HG02970 (cell line): Measurements from ENCODE around the gene IL20.

Experiments
- ATAC-seq: cut with Tn5 transposase; IDR thresholded peaks from one replicate; pipeline ENCODE4 v1.9.1; 2021; ENCODE audit warnings: mild to moderate bottlenecking, moderate library complexity, moderate number of reproducible peaks; ENCODE audit not compliant: unreplicated experiment, low FRiP score

Gene IL20, protein sequence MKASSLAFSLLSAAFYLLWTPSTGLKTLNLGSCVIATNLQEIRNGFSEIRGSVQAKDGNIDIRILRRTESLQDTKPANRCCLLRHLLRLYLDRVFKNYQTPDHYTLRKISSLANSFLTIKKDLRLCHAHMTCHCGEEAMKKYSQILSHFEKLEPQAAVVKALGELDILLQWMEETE

DNA sequence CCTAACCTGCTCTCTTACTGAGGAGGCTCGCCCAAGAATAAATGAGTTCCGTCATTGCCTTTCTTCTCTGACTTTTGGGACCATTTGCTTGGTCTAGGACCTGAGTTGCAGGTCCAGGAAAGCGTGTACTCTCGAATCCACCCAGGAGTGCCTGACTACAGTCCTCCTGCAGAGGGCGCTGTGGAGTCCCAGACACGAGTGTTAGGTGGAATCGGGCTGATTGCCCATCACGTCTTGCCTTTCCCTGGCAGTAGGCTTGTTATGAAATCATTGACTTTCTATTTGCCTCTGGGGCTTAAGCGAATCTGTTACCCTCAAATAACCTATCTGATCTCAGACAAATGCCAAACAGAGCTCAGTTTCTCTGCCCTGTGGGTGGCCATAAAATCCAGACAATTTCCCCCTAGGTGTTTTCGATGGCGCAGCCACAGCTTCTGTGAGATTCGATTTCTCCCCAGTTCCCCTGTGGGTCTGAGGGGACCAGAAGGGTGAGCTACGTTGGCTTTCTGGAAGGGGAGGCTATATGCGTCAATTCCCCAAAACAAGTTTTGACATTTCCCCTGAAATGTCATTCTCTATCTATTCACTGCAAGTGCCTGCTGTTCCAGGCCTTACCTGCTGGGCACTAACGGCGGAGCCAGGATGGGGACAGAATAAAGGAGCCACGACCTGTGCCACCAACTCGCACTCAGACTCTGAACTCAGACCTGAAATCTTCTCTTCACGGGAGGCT lies at the start of gene IL20:
Gene IL20, plus strand, starts transcription at position 685 of the 733 bp plus-strand sequence. CDS start 230 bp downstream, outside the sequence.
- ATAC-seq: no peak

DNA sequence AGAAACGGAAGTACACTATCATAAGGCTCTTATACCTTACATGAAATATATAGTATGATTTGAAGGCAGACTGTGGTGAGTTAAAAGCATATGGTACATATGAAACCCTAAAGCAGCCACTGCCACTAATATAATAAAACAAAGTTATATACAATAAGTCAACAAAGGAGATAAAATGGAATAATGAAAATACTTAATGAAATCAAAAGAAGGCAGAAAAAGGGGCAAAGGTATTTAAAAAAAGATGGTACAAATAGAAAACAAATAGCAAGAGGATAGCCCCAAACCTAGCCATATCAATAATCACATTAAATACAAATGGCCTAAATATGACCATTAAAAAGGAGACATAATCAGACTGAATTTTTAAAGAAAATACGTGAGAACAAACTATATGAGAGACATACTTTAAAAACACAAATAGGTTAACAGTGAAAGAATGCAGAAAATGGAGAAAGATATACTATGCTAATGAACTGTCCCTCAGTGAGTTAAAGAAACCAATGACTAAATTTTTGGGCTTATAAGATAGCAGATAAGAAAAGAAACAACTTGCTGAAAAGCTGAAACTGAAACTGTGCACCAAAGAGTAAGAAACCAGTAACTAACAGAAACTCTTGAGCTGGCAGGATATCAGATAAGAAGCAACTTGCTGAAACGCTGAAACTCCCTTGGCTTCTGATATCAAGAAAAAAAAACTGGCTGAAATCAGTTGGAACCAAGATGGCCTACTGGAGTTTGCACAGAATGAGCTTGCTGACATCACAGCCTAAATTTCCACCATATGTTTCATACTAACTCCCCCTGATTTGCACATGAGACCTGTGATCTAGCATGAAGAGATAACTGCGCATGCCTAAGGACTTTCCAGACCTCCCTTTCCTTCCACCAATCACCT lies 48.8 kb upstream of the IL20 start:
- ATAC-seq: no peak

DNA sequence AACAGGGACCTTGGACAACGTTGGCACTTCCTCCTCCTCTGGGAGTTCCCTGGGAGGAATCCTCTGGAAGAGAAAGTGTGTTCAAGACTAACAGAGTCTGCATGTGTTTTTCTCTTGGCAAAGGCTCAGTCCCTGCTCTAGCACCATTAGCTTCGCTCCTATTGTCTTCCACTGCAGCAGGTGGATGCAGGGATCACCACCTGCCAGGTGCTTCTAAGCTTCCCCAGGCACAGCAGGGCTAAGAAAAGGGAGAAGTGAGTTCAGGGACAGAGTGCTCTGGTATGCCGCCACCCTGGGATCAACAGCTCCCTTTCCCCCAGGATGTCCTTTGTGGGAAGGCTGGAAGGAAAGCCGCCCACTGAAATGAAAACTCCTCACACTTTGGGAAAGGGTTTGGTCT lies 43.9 kb upstream of the IL20 start:
- ATAC-seq: no peak

DNA sequence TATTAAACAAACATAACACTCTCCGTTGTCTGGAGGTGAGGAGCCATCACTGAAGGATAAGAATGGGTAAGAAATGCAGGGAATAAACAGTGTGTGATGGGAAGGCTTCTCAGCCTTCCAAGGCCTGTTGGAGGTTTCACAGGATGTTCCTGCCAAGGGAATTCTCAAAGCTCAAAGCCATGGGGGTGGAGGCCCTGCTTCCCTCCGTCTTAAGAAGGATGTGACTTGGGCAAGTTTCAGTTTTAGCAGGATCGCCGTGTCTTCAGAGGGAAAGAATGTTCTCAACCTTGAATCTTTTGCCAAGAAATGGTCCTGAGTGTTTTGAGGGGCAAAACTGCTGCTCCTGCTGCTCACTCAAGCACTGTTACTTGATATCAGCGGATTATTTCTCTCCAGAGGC lies 41.7 kb upstream of the IL20 start:
- no peak for ATAC-seq

DNA sequence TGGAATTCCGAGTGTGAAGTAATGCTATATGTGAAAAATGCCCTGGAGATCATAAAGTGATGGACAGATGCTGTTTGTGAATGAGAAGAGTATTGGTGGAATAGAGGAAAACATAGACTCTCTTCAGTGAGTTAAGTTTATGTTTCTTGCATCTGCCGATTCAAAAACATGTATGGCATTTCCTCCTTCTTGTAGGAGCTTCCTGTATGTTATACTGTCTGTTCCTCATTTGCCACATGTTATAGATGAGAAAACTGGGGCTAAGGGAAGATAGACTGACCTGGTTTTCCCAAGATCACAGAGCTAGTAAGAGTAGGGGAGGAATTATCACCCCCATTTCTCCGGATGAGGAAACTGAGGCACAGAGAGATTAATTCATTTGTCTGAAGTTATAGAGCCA lies 41.1 kb upstream of the IL20 start:
- no peak for ATAC-seq

DNA sequence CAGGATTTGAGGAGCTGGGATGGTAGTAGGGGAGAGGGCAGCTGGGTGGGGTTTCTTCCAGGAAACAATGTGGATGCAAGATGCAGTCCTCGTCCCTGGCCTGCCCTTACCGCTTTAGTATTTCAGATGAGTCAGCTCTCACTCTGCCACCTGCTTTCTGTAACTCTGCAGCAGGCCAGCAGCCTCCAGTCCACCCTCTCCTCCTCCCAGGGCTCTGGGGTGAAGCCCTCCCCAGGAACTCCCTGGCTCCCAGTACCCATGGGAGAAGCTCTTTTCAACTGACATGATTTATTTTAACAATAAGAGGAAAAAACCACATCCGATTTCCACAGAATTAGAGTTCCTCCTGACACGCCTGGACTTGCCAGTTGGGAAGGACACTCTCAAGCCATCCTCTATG lies 39.0 kb upstream of the IL20 start:
- ATAC-seq: no peak

DNA sequence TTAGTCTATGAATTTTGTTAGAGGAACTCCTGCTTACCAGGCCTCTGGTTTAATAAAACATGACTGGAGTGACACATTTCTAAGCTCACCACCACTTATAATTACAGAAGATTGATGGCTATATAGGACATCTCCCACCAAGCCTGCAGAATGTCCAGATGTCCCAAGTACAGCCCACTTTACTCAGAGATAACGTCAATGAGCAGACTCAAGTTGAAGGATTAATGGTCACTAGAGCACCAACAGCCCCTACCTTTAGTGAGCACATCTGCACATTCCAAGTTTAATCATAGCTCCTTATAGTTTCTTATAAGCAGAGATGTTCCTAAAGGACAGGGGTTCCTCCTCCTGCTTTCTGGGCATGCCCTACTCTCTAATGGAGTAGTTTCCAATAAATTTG lies 37.4 kb upstream of the IL20 start:
- ATAC-seq: no peak

DNA sequence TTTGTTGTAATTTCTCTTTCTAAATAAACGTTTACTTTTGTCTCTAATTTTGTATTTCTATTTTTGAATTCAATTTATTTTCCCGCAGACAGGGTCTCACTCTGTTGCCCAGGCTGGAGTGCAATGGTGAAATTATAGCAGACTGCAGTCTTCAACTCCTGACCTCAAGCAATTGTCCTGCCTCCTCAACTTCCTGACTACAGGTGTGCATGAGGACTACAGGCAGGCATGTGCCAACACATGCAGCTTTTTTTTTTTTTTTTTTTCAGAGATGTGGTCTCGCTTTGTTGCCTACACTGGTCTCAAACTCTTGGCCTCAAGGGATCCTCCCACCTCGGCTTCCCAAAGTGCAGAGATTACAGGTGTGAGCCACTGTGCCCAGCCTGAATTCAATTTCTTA lies 36.7 kb upstream of the IL20 start:
- ATAC-seq: no peak

DNA sequence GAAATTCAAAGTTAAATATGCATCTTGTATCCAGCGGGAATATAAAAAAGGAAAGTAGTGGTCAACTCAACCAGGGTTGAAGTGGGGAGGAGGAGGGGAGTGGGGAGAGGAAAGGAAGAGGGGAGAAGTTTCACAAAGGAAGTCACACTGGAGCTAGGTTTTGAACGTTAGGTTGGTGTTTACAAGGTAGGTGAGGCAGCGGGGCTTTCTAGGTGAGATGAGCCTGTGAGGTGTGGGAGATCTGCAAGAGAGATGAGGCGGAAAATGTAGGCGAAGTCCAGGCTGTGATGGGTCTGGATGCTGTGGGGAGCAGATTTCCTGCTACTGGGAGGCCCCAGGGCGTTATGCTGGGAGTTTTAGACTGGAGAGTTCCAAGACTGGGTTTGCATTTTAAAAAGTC lies 36.1 kb upstream of the IL20 start:
- no peak for ATAC-seq

DNA sequence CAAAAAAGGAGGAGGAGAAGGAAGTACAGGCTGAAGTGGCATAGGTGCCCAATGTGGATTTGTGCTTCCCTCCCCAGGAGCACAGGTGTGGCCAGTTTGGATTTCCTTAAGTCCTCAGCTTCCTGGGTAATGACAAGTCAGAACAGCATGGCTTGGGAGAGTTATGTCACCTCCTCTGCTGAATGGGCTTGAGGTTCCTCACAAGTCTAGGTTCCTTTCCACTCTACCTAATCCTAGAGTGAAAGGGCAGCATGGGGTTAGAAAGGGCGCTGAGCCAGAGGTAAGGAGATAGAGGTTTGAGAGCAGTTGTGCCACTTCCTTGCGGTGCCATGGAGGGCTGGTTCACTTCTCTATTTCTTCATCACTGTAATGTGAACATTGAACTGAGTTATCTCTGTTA lies 35.5 kb upstream of the IL20 start:
- no peak for ATAC-seq

DNA sequence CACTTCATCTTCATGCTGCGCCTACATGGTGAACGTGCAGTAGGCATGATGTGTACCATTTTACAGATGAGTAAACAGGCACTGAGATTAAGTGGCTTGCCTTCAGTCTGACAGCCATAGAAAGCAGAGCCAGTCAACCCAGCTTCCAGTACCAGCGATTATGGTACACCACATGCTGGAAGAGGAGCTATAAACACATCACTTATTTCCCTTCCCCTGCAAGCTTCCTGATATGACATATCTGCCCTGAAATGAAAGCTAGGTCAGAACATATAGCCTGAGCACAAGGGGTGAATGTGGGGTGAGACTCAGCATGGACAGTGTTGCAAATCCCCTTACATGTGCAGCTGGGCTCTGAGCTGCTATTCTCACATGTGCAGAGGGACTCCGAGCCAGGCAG lies 33.8 kb upstream of the IL20 start:
- ATAC-seq: no peak

DNA sequence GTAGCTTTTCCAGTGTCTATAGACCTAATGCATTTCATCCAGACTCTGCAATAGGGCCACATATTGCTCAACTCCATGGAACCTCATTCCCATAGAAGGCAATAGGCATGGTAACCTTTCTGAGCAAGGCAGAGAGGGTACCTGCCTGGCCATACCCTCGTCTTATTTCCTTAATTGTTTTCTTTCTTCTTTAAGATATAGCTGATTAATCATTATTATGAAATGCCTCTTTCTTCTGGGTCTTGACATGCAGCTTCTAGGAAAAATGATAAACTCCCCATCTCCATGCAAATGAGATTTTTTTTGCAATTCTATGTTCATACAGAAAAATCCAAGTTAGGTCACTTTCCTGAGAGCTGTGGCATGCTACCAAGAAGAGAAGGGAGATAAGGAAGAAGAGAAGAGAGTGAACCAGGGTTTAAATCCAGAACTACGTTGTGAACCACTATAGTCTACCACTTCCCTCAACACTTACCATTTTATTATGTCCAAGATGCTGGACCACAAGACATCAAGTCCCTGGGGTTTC lies 33.0 kb upstream of the IL20 start:
- ATAC-seq: no peak

DNA sequence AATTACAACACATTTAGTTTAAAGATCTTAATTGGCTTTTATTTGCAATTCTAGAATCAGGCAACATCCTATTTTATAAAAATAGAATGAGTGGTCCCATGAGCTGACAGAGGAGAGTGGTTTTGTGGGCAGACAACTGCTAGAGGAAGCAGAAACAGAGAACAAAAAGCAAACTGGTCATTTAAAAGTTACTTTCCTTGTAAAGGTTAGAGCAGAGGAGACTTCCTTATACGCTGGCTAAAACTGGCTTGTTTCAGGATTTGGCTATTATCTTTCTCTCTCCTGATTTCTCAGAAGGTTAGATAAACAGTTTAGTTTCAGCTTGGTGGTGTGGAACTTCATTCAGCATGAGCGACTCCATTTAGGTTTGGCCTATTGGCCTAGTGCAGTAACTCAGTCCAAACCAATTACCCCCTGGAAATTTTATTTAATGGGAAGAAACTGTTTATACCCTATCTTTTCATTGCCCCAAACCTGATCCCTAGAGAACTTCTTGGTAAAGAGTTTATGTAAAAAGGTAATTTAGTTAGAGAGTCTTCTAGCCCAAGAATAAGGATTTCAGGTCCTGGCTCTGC lies 32.2 kb upstream of the IL20 start:
- no peak for ATAC-seq

DNA sequence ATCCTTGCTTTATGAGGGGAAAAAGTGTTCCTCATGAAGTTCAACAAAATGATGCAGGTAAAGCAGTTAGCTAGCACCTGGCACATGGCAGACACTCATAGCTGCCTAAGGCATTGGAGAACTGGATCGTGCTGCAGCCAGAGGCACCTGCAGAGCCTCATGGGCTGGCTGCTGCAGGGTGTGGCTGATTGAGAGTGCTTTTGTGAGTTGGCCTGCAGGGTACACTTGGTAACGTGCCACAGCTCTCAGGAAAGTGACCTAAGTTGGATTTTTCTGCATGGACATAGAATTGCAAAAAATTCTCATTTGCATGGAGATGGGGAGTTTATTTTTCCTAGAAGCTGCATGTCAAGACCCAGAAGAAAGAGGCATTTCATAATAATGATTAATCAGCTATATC lies 31.6 kb upstream of the IL20 start:
- ATAC-seq: no peak

DNA sequence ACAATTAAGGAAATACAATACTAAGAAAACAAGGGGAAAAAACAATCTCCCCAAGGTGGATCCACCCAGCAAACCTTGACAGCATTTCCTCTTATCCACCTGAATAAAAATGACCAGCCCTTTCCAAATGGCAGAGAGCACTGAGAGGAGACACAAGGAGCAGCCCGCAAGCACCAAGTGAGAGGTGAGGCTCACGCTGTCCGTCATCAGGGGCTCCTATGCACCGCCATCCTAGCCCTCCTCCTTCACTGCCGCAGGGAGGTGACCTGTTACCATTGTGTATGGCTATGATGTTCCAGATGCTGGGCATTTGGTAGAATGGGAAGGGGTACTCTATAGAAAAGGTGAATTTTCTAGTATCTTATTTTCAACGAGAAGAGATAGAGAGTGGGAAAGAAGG lies 31.2 kb upstream of the IL20 start:
- ATAC-seq: no peak

DNA sequence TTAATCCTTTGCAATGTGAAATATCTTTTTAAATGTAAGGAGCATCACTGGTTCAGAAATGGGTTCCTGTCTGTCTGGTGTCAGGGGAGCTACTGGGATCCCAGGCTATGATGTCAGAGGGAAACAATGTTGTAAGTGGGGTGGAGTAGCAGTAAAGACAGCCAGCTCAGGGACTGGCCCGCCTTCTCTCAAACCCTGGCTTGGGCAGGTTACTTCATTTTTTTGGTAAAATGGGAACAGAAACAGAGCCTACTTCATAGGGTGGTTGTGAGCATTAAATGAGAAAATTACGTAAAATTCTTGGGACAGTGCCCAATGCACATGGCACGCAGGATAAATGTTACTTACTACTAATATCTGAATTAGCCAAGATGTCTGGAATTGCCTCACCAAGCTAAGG lies 30.7 kb upstream of the IL20 start:
- ATAC-seq: no peak

DNA sequence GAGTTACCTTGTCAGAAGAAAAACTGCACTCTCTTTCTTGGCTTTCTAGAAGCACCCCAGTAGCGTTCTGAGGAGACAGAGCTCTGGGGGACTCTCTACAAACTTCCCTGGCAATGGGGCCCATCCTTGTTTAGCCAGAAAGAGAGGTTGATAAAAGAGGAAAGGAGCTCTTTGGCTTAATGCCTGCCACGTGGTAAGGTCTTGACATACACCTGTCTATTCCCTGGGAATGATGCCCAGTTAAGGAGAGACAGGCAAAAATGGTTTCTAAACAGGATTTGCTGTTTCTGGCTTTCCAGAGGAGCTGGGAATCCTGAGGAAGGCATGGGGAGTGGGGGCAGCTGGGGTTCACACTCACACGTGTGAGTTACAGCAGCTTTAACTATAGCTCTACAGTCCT lies 30.2 kb upstream of the IL20 start:
- ATAC-seq: no peak

DNA sequence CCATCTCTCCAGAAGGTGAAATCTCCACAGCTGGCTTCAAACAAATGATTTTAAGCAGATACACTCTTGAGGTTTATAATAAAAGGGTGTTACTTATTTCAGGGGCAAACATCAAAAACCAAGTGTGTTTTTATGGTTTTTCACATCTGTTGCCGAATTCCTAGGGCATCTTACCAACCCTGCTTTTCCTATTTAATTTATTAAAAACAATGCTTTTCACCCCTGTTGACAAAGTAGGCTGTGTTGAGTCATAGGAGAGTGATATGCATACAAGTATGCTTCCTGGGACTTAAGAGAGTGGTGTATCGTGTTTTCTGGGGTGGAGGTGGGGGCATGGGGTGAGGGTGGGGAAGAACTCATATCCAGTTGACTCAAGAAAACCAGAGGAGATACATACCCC lies 29.3 kb upstream of the IL20 start:
- no peak for ATAC-seq

DNA sequence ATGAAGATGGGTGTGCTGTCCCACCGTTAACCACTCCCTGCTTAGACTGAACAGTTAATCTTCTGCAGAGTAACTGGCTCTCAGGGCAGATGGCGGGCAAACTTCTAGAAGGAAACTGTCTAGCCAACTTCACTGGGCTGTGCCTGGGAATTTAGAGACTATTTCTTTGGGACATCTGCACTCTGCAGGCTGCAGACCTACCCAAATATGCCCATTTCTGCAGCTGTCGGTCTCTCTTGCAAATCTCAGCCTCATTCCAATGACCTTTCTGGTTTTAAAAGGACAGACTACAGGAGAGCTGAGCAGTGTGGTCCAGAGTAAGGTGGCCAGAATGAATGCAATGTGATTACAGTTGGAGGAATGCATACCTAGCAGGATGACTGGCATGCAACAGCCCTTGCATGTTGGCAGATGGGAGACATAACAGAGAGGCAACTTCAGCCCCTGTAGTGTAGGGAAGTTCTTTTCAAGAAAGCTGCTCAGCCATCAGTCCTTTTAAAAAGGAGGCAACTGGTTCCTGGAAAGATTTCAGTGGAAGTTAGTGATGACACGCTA lies 26.3 kb upstream of the IL20 start:
- no peak for ATAC-seq

DNA sequence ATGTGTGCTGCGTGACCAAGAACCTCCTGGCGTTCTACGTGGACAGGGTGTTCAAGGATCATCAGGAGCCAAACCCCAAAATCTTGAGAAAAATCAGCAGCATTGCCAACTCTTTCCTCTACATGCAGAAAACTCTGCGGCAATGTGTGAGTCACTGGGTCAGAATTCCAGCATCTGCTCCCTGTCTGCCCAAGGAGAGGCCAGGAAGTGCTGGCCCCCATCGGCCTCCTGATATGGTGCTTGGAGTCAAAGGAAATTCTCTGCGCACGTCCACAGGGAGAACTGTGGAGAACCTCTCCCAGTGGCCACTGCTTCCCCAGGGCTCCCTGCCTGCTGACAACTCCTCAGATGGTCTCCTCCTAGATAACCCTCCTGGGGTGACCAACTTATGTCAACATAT lies 25.6 kb upstream of the IL20 start:
- ATAC-seq: no peak
